Right atrium auricular region (tissue), 2 donors: ENCODE measurements around the gene LDLRAD3. TPM values are rescaled to one million over a fixed set of nuclear protein-coding genes. Genes with fewer than 3 reads are reported as not detected.

ENCODE experiments used
- DNase-seq: peaks from one replicate; pipeline ENCODE4 v3.0.0-alpha.2; 2019; ENCODE audit warnings: low spot score
- H3K27ac ChIP-seq, 2 donors: fragments of 200-600 bp; sonication (generic); 1 replicate in 1 of 2; 2 replicates in 1 of 2; pipeline ENCODE4 v1.5.1; 2016 to 2019
- H3K27me3 ChIP-seq, 2 donors: fragments of 200-600 bp; sonication (generic); one replicate each; pipeline versions ENCODE4 v1.5.1 to v1.6.0; 2017 to 2019
- H3K36me3 ChIP-seq: fragments of 200-600 bp; sonication (generic); one replicate; pipeline ENCODE4 v1.5.1; 2016
- H3K4me1 ChIP-seq, 2 donors: fragments of 200-600 bp; sonication (generic); one replicate each; pipeline versions ENCODE4 v1.5.1 to v1.6.0; 2017 to 2019
- H3K4me3 ChIP-seq, 2 donors: fragments of 200-600 bp; sonication (generic); 1 replicate in 1 of 2; 2 replicates in 1 of 2; pipeline ENCODE4 v1.5.1; 2017 to 2019; ENCODE audit warnings: mild to moderate bottlenecking in 1 of 2, moderate library complexity in 1 of 2
- H3K9me3 ChIP-seq, 2 donors: fragments of 200-600 bp; sonication (generic); one replicate each; pipeline ENCODE4 v1.5.1; 2019
- CTCF ChIP-seq, 2 donors: fragments of 200-600 bp; sonication (generic); IDR thresholded peaks; one replicate each; pipeline ENCODE4 v1.5.1; 2019; ENCODE audit warnings: antibody characterized with exemption in 2 of 2
- total RNA-seq, 2 donors: library from RNA; depleted of rRNA; stranded (reverse); fragments of >200 nt; gene quantifications; one replicate each; pipeline ENCODE4 v1.1.0, GENCODE V29; 2016

LDLRAD3 gene
- total RNA-seq, 2 donors from 2014 or later = 3.6 to 7.0 TPM

GRCh38 chr11:36251823-36252222, 308.0 kb downstream of the LDLRAD3 start:
- Histone ChIP-seq H3K9me3 (peaks cover 3 to 11% of the 10 kb centered on the region in 2 donors), H3K4me3 (no peak overlapping the region), H3K27ac (no peak overlapping the region), H3K4me1 (no peaks in the 10 kb centered on the region), H3K27me3 (no peaks in the 10 kb centered on the region), H3K36me3 (no peaks in the 10 kb centered on the region)
- DNase-seq = no peak
- TF ChIP-seq CTCF (IDR thresholded peaks at IDR 0.05) = no peak

DNA sequence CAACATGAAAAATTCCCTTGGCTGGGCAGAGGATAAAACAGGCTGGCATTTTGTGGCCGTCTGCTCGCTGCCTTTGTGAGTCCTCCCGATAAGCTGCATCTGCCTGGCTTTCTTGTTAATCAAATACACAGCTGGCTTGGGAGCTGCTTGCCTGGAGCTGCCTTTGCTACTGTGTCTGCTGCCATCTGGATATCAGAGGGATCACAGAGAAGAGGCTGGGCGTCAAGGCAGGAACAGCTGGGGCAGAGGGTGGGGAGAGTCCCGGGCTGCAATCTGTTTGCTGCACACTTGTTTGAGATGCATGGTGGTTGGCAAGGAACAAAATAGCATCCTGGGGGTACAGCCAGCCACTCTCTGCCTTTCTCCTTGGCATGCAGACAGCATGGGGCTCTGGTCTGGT, 309.4 kb downstream of the LDLRAD3 start:
- H3K9me3 ChIP-seq = peaks cover 3 to 11% of the 10 kb centered on the region in 2 donors
- no peaks in the 10 kb centered on the region for H3K27me3 ChIP-seq
- H3K4me1 ChIP-seq = no peaks in the 10 kb centered on the region
- no peak overlapping the region for H3K4me3 ChIP-seq
- TF ChIP-seq CTCF (IDR thresholded peaks at IDR 0.05) = no peak
- no peaks in the 10 kb centered on the region for H3K36me3 ChIP-seq
- no peak for DNase-seq
- no peak overlapping the region for H3K27ac ChIP-seq

- Histone ChIP-seq H3K4me1 (peaks cover 0 to 2% of the 10 kb centered on the region in 2 donors), H3K27me3 (no peaks in the 10 kb centered on the region), H3K4me3 (no peak overlapping the region), H3K36me3 (no peaks in the 10 kb centered on the region), H3K9me3 (peaks cover 3 to 11% of the 10 kb centered on the region in 2 donors), H3K27ac (no peak overlapping the region)
- no peak for DNase-seq
- no peak for TF ChIP-seq CTCF (IDR thresholded peaks at IDR 0.05)
Observed at GRCh38 chr11:36254713-36255112, 310.9 kb downstream of the LDLRAD3 start.

DNA sequence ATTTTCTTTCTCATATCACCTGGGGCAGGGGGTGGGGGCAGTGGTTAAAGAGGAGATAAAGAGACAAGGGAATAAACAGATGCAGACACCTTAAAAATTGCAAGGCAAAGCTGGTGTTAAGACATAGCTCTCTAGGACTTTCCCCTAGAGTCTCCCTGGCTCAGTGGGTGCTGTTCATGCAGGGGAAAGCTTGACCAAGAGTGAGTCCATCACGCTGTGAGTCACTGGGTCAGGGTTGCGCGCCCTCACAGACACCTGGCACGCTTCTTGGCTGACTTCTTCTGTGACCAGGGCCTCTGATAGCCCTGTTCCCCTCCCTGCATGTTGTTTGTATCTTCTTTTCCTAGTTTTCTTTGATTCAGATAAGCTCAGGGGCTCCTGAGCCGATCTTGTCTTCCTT, 313.5 kb downstream of the LDLRAD3 start:
- H3K27ac ChIP-seq = no peak overlapping the region
- H3K36me3 ChIP-seq = no peaks in the 10 kb centered on the region
- no peak overlapping the region for H3K4me3 ChIP-seq
- no peak for DNase-seq
- peaks cover 0 to 5% of the 10 kb centered on the region in 2 donors for H3K9me3 ChIP-seq
- H3K4me1 ChIP-seq = peaks cover 0 to 2% of the 10 kb centered on the region in 2 donors
- no peak for TF ChIP-seq CTCF (IDR thresholded peaks at IDR 0.05)
- H3K27me3 ChIP-seq = no peaks in the 10 kb centered on the region

GRCh38 chr11:36258730-36259360, 315.0 kb downstream of the LDLRAD3 start:
- H3K4me3 ChIP-seq = no peak overlapping the region
- H3K27me3 ChIP-seq = no peaks in the 10 kb centered on the region

More at GRCh38 chr11:36258730-36259360, 315.0 kb downstream of the LDLRAD3 start:
- Histone ChIP-seq H3K4me1 (peaks cover 0 to 2% of the 10 kb centered on the region in 2 donors), H3K36me3 (no peaks in the 10 kb centered on the region), H3K9me3 (peaks cover 0 to 5% of the 10 kb centered on the region in 2 donors), H3K27ac (no peak overlapping the region)
- TF ChIP-seq CTCF (IDR thresholded peaks at IDR 0.05) = peak in 1 of 2 donors; percentile 64
- DNase-seq = peak; percentile 62
